Natural killer cell treated with Interleukin-12 subunit alpha and Interleukin-12 subunit beta and Interleukin-15 and Interleukin-18, amount 100 ng/mL, for 72 hours (primary cell): ENCODE data around the gene GLT8D2. TPM values are rescaled to one million over a fixed set of nuclear protein-coding genes. Genes with fewer than 3 reads are reported as not detected.

Experiments used
- ATAC-seq, 2 donors: fragments of 150-1000 bp; cut with Tn5 transposase in 1 of 2; sonication (Bioruptor Pico), chemical (Tn5 transposase) in 1 of 2; 2 replicates each; pipeline ENCODE4 v1.10.0; 2021
- DNase-seq: peaks from one replicate; pipeline ENCODE4 v3.0.0; 2022; ENCODE audit warnings: low spot score
- H3K27ac Mint-ChIP-seq, 2 donors: 1 replicate in 1 of 2; 2 replicates in 1 of 2; pipeline ENCODE4 v1.8.0; 2022; ENCODE audit warnings: mixed read lengths in 2 of 2, mild to moderate bottlenecking in 1 of 2, moderate library complexity in 1 of 2
- H3K27me3 Mint-ChIP-seq, 2 donors: 1 replicate in 1 of 2; 2 replicates in 1 of 2; pipeline ENCODE4 v1.8.0; 2022; ENCODE audit warnings: mixed read lengths in 2 of 2
- H3K36me3 Mint-ChIP-seq: one replicate; pipeline ENCODE4 v1.8.0; 2022; ENCODE audit warnings: mixed read lengths
- H3K4me1 Mint-ChIP-seq, 2 donors: 1 replicate in 1 of 2; 2 replicates in 1 of 2; pipeline ENCODE4 v1.8.0; 2022; ENCODE audit warnings: low read depth in 2 of 2, mixed read lengths in 2 of 2, mild to moderate bottlenecking in 1 of 2
- H3K4me3 Mint-ChIP-seq: one replicate; pipeline ENCODE4 v1.8.0; 2022; ENCODE audit warnings: mixed read lengths
- H3K9me3 Mint-ChIP-seq: 2 replicates; pipeline ENCODE4 v1.8.0; 2022; ENCODE audit warnings: mixed read lengths
- total RNA-seq, 2 donors: library from RNA; stranded (reverse); gene quantifications; one replicate each; pipeline ENCODE4 v1.2.3, GENCODE V29; 2022

Gene GLT8D2
- total RNA-seq = under 1 TPM in 1 of 2 donors, not detected in 1; 0.33 TPM

- H3K4me3 Mint-ChIP-seq = no peak within 1 kb of the TSS
These were observed at the start of gene GLT8D2 for GRCh38 chr12:104049903-104050356. Gene GLT8D2, minus strand, starts transcription at chr12:104050187. Its CDS starts 30,539 bp downstream, at chr12:104019648.

GRCh38 chr12:104097954-104098353, 48.0 kb upstream of the GLT8D2 start:
- H3K27ac Mint-ChIP-seq = no peak overlapping the region

More at GRCh38 chr12:104049903-104050356, at the start of gene GLT8D2:
- peak in 1 of 2 donors; percentile 48 for ATAC-seq
- H3K9me3 Mint-ChIP-seq = no peaks in the 10 kb centered on the region
- no peaks in the 10 kb centered on the region for H3K36me3 Mint-ChIP-seq
- peaks cover 0 to 6% of the 10 kb centered on the region in 2 donors for H3K4me1 Mint-ChIP-seq
- H3K27ac Mint-ChIP-seq = no peak within 1 kb of the TSS
- no peak for DNase-seq
- H3K27me3 Mint-ChIP-seq = peaks cover 22 to 29% of the 10 kb centered on the region in 2 donors

GRCh38 chr12:104095289-104095688, 45.3 kb upstream of the GLT8D2 start:
- ATAC-seq = no peak
- H3K27ac Mint-ChIP-seq = peak overlapping the region in 1 of 2 donors; percentile 13
- no peaks in the 10 kb centered on the region for H3K9me3 Mint-ChIP-seq

More at GRCh38 chr12:104097954-104098353, 48.0 kb upstream of the GLT8D2 start:
- Mint-ChIP-seq H3K4me3 (no peak overlapping the region), H3K36me3 (peaks cover 19% of the 10 kb centered on the region), H3K4me1 (peaks cover 0 to 7% of the 10 kb centered on the region in 2 donors), H3K9me3 (no peaks in the 10 kb centered on the region), H3K27me3 (no peaks in the 10 kb centered on the region)
- ATAC-seq (no peak), DNase-seq (no peak)

GRCh38 chr12:104094284-104094683, 44.3 kb upstream of the GLT8D2 start:
- ATAC-seq = no peak
- Mint-ChIP-seq H3K9me3 (no peaks in the 10 kb centered on the region), H3K4me3 (peak overlapping the region; percentile 9), H3K27me3 (no peaks in the 10 kb centered on the region), H3K27ac (no peak overlapping the region), H3K4me1 (peaks cover 0 to 7% of the 10 kb centered on the region in 2 donors), H3K36me3 (peaks cover 24% of the 10 kb centered on the region)
- no peak for DNase-seq

More at GRCh38 chr12:104095289-104095688, 45.3 kb upstream of the GLT8D2 start:
- Mint-ChIP-seq H3K4me3 (no peak overlapping the region), H3K4me1 (peaks cover 0 to 7% of the 10 kb centered on the region in 2 donors), H3K27me3 (no peaks in the 10 kb centered on the region), H3K36me3 (peaks cover 20% of the 10 kb centered on the region)
- DNase-seq = no peak

- peaks cover 24% of the 10 kb centered on the region for H3K36me3 Mint-ChIP-seq
- DNase-seq = no peak
- no peak overlapping the region for H3K4me3 Mint-ChIP-seq
- H3K27me3 Mint-ChIP-seq = no peaks in the 10 kb centered on the region
- peaks cover 0 to 7% of the 10 kb centered on the region in 2 donors for H3K4me1 Mint-ChIP-seq
- H3K27ac Mint-ChIP-seq = no peak overlapping the region
- no peak for ATAC-seq
- H3K9me3 Mint-ChIP-seq = no peaks in the 10 kb centered on the region
These were observed 41.1 kb upstream of the GLT8D2 start for GRCh38 chr12:104091136-104091535.

- DNase-seq (no peak), ATAC-seq (no peak)
- Mint-ChIP-seq H3K27ac (no peak overlapping the region), H3K4me1 (peaks cover 0 to 7% of the 10 kb centered on the region in 2 donors), H3K27me3 (no peaks in the 10 kb centered on the region), H3K4me3 (no peak overlapping the region), H3K9me3 (no peaks in the 10 kb centered on the region), H3K36me3 (peaks cover 24% of the 10 kb centered on the region)
These were observed 40.7 kb upstream of the GLT8D2 start for GRCh38 chr12:104090685-104091084.

GRCh38 chr12:104083769-104084475, 33.9 kb upstream of the GLT8D2 start:
- Mint-ChIP-seq H3K9me3 (no peaks in the 10 kb centered on the region), H3K4me3 (peak overlapping the region; percentile 19), H3K27me3 (no peaks in the 10 kb centered on the region), H3K27ac (no peak overlapping the region), H3K4me1 (peaks cover 9 to 11% of the 10 kb centered on the region in 2 donors), H3K36me3 (peaks cover 14% of the 10 kb centered on the region)
- ATAC-seq = peak in 1 of 2 donors; percentile 92
- DNase-seq = no peak

GRCh38 chr12:104080764-104081163, 30.8 kb upstream of the GLT8D2 start:
- H3K27ac Mint-ChIP-seq = no peak overlapping the region

GRCh38 chr12:104079024-104079423, 29.0 kb upstream of the GLT8D2 start:
- Mint-ChIP-seq H3K27ac (no peak overlapping the region), H3K4me3 (no peak overlapping the region), H3K9me3 (no peaks in the 10 kb centered on the region), H3K4me1 (peaks cover 1 to 20% of the 10 kb centered on the region in 2 donors), H3K27me3 (no peaks in the 10 kb centered on the region), H3K36me3 (peaks cover 13% of the 10 kb centered on the region)
- ATAC-seq (no peak), DNase-seq (no peak)

More at GRCh38 chr12:104080764-104081163, 30.8 kb upstream of the GLT8D2 start:
- no peaks in the 10 kb centered on the region for H3K9me3 Mint-ChIP-seq
- ATAC-seq = no peak
- no peak overlapping the region for H3K4me3 Mint-ChIP-seq
- peaks cover 21% of the 10 kb centered on the region for H3K36me3 Mint-ChIP-seq
- peaks cover 9 to 23% of the 10 kb centered on the region in 2 donors for H3K4me1 Mint-ChIP-seq
- no peak for DNase-seq
- H3K27me3 Mint-ChIP-seq = no peaks in the 10 kb centered on the region

GRCh38 chr12:104073699-104074098, 23.7 kb upstream of the GLT8D2 start:
- ATAC-seq = no peak
- Mint-ChIP-seq H3K36me3 (peaks cover 6% of the 10 kb centered on the region), H3K27me3 (no peaks in the 10 kb centered on the region), H3K4me3 (no peak overlapping the region), H3K27ac (no peak overlapping the region), H3K9me3 (no peaks in the 10 kb centered on the region), H3K4me1 (peaks cover 3 to 23% of the 10 kb centered on the region in 2 donors)
- no peak for DNase-seq

- Mint-ChIP-seq H3K4me1 (peaks cover 5 to 21% of the 10 kb centered on the region in 2 donors), H3K27me3 (no peaks in the 10 kb centered on the region), H3K36me3 (no peaks in the 10 kb centered on the region), H3K9me3 (no peaks in the 10 kb centered on the region), H3K4me3 (no peak overlapping the region), H3K27ac (no peak overlapping the region)
- DNase-seq = no peak
- ATAC-seq = no peak
These were observed 22.1 kb upstream of the GLT8D2 start for GRCh38 chr12:104072099-104072498.

- Mint-ChIP-seq H3K9me3 (no peaks in the 10 kb centered on the region), H3K36me3 (no peaks in the 10 kb centered on the region), H3K4me1 (peaks cover 17 to 25% of the 10 kb centered on the region in 2 donors), H3K27ac (peak overlapping the region; percentile 71 to 86), H3K27me3 (peaks cover 5 to 7% of the 10 kb centered on the region in 2 donors), H3K4me3 (peak overlapping the region; percentile 88)
- DNase-seq (no peak), ATAC-seq (no peak)
These were observed 14.9 kb upstream of the GLT8D2 start for GRCh38 chr12:104064842-104065427.

GRCh38 chr12:104064031-104064841, 14.2 kb upstream of the GLT8D2 start, which contains the start of gene HCFC2:
Gene HCFC2, plus strand, starts transcription at chr12:104064531. Its CDS starts 30 bp downstream, at chr12:104064561.
- Mint-ChIP-seq H3K27ac (peak within 1 kb of the TSS; percentile 71 to 86), H3K36me3 (no peaks in the 10 kb centered on the region), H3K4me1 (peaks cover 14 to 23% of the 10 kb centered on the region in 2 donors), H3K9me3 (no peaks in the 10 kb centered on the region), H3K4me3 (peak within 1 kb of the TSS; percentile 88), H3K27me3 (peaks cover 8 to 11% of the 10 kb centered on the region in 2 donors)
- ATAC-seq (peak; percentile 99), DNase-seq (peak; percentile 96)
